Measurements from ENCODE around the gene UBE2F.
"Not testable (repeated sequence)": the region's sequence is repeated elsewhere in the genome, so short reads cannot be mapped to it uniquely, and the experiment has no call there.

Gene UBE2F

GRCh38 chr2:238063414-238064189 is 96.8 kb downstream of the UBE2F start:
- Histone ChIP-seq H3K36me3 (ENCODE audit: control insufficient read depth in 2 of 2, insufficient read depth in 2 of 2, low read length in 2 of 2) (peaks cover 10% of the 10 kb centered on the region in 2 donors), H3K4me1 (ENCODE audit: control insufficient read depth, insufficient read depth, low read length) (peaks cover 16% of the 10 kb centered on the region), H3K27ac (ENCODE audit: low read length) (no peak overlapping the region), H3K9me3 (ENCODE audit: control insufficient read depth in 2 of 2, low read length in 2 of 2) (no peaks in the 10 kb centered on the region), H3K4me3 (ENCODE audit: low read length in 2 of 2) (no peak overlapping the region), H3K9ac (ENCODE audit: low read length in 2 of 2) (no peak overlapping the region), H3K27me3 (ENCODE audit: control insufficient read depth in 1 of 2, insufficient read depth in 2 of 2, low read length in 2 of 2) (no peaks in the 10 kb centered on the region)

GRCh38 chr2:238064376-238064775 is 97.6 kb downstream of the UBE2F start:
- Histone ChIP-seq H3K4me1 (ENCODE audit: control insufficient read depth, insufficient read depth, low read length) (peaks cover 16% of the 10 kb centered on the region), H3K27ac (ENCODE audit: low read length) (no peak overlapping the region), H3K36me3 (ENCODE audit: control insufficient read depth in 2 of 2, insufficient read depth in 2 of 2, low read length in 2 of 2) (peaks cover 13% of the 10 kb centered on the region in 2 donors), H3K4me3 (ENCODE audit: low read length in 2 of 2) (no peak overlapping the region), H3K9ac (ENCODE audit: low read length in 2 of 2) (no peak overlapping the region), H3K27me3 (ENCODE audit: control insufficient read depth in 1 of 2, insufficient read depth in 2 of 2, low read length in 2 of 2) (no peaks in the 10 kb centered on the region), H3K9me3 (ENCODE audit: control insufficient read depth in 2 of 2, low read length in 2 of 2) (no peaks in the 10 kb centered on the region)

GRCh38 chr2:238065071-238065846 is 98.4 kb downstream of the UBE2F start:
- Histone ChIP-seq H3K4me3 (ENCODE audit: low read length in 2 of 2) (no peak overlapping the region), H3K4me1 (ENCODE audit: control insufficient read depth, insufficient read depth, low read length) (peaks cover 8% of the 10 kb centered on the region), H3K27me3 (ENCODE audit: control insufficient read depth in 1 of 2, insufficient read depth in 2 of 2, low read length in 2 of 2) (no peaks in the 10 kb centered on the region), H3K27ac (ENCODE audit: low read length) (no peak overlapping the region), H3K9ac (ENCODE audit: low read length in 2 of 2) (no peak overlapping the region), H3K9me3 (ENCODE audit: control insufficient read depth in 2 of 2, low read length in 2 of 2) (no peaks in the 10 kb centered on the region), H3K36me3 (ENCODE audit: control insufficient read depth in 2 of 2, insufficient read depth in 2 of 2, low read length in 2 of 2) (peaks cover 18% of the 10 kb centered on the region in 2 donors)

- Histone ChIP-seq H3K9me3 (ENCODE audit: control insufficient read depth in 2 of 2, low read length in 2 of 2) (no peaks in the 10 kb centered on the region), H3K4me3 (ENCODE audit: low read length in 2 of 2) (no peak overlapping the region), H3K36me3 (ENCODE audit: control insufficient read depth in 2 of 2, insufficient read depth in 2 of 2, low read length in 2 of 2) (peaks cover 18% of the 10 kb centered on the region in 2 donors), H3K4me1 (ENCODE audit: control insufficient read depth, insufficient read depth, low read length) (peaks cover 5% of the 10 kb centered on the region), H3K27me3 (ENCODE audit: control insufficient read depth in 1 of 2, insufficient read depth in 2 of 2, low read length in 2 of 2) (no peaks in the 10 kb centered on the region), H3K27ac (ENCODE audit: low read length) (no peak overlapping the region), H3K9ac (ENCODE audit: low read length in 2 of 2) (no peak overlapping the region)
Observed at GRCh38 chr2:238066218-238066617, 99.4 kb downstream of the UBE2F start.

- H3K27ac ChIP-seq (ENCODE audit: low read length); H3K4me1 ChIP-seq (ENCODE audit: control insufficient read depth, insufficient read depth, low read length); H3K9me3 ChIP-seq (ENCODE audit: control insufficient read depth in 2 of 2, low read length in 2 of 2); H3K27me3 ChIP-seq (ENCODE audit: control insufficient read depth in 1 of 2, insufficient read depth in 2 of 2, low read length in 2 of 2); H3K4me3 ChIP-seq (ENCODE audit: low read length in 2 of 2); H3K9ac ChIP-seq (ENCODE audit: low read length in 2 of 2): not testable (repeated sequence)
- peaks cover 18 to 21% of the 10 kb centered on the region in 2 donors for H3K36me3 ChIP-seq (ENCODE audit: control insufficient read depth in 2 of 2, insufficient read depth in 2 of 2, low read length in 2 of 2)
Observed at GRCh38 chr2:238066718-238067117, 99.9 kb downstream of the UBE2F start.

GRCh38 chr2:238067939-238068338 is 101.1 kb downstream of the UBE2F start:
- H3K9ac ChIP-seq (ENCODE audit: low read length in 2 of 2), result no peak overlapping the region
- H3K36me3 ChIP-seq (ENCODE audit: control insufficient read depth in 2 of 2, insufficient read depth in 2 of 2, low read length in 2 of 2), result peaks cover 21 to 23% of the 10 kb centered on the region in 2 donors
- H3K4me1 ChIP-seq (ENCODE audit: control insufficient read depth, insufficient read depth, low read length), result no peaks in the 10 kb centered on the region
- no peak overlapping the region for H3K4me3 ChIP-seq (ENCODE audit: low read length in 2 of 2)
- no peaks in the 10 kb centered on the region for H3K27me3 ChIP-seq (ENCODE audit: control insufficient read depth in 1 of 2, insufficient read depth in 2 of 2, low read length in 2 of 2)
- H3K9me3 ChIP-seq (ENCODE audit: control insufficient read depth in 2 of 2, low read length in 2 of 2), result no peaks in the 10 kb centered on the region
- H3K27ac ChIP-seq (ENCODE audit: low read length), result no peak overlapping the region

GRCh38 chr2:238069021-238069709 is 102.4 kb downstream of the UBE2F start:
- no peak overlapping the region for H3K27ac ChIP-seq (ENCODE audit: low read length)
- no peaks in the 10 kb centered on the region for H3K4me1 ChIP-seq (ENCODE audit: control insufficient read depth, insufficient read depth, low read length)
- H3K36me3 ChIP-seq (ENCODE audit: control insufficient read depth in 2 of 2, insufficient read depth in 2 of 2, low read length in 2 of 2), result peaks cover 21 to 23% of the 10 kb centered on the region in 2 donors
- no peaks in the 10 kb centered on the region for H3K27me3 ChIP-seq (ENCODE audit: control insufficient read depth in 1 of 2, insufficient read depth in 2 of 2, low read length in 2 of 2)
- H3K9me3 ChIP-seq (ENCODE audit: control insufficient read depth in 2 of 2, low read length in 2 of 2), result no peaks in the 10 kb centered on the region
- H3K9ac ChIP-seq (ENCODE audit: low read length in 2 of 2), result no peak overlapping the region
- no peak overlapping the region for H3K4me3 ChIP-seq (ENCODE audit: low read length in 2 of 2)

- no peaks in the 10 kb centered on the region for H3K9me3 ChIP-seq (ENCODE audit: control insufficient read depth in 2 of 2, low read length in 2 of 2)
- H3K27me3 ChIP-seq (ENCODE audit: control insufficient read depth in 1 of 2, insufficient read depth in 2 of 2, low read length in 2 of 2), result no peaks in the 10 kb centered on the region
- peaks cover 21 to 23% of the 10 kb centered on the region in 2 donors for H3K36me3 ChIP-seq (ENCODE audit: control insufficient read depth in 2 of 2, insufficient read depth in 2 of 2, low read length in 2 of 2)
- no peak overlapping the region for H3K9ac ChIP-seq (ENCODE audit: low read length in 2 of 2)
- no peaks in the 10 kb centered on the region for H3K4me1 ChIP-seq (ENCODE audit: control insufficient read depth, insufficient read depth, low read length)
- H3K4me3 ChIP-seq (ENCODE audit: low read length in 2 of 2), result no peak overlapping the region
- H3K27ac ChIP-seq (ENCODE audit: low read length), result no peak overlapping the region
Observed at GRCh38 chr2:238069877-238070276, 103.1 kb downstream of the UBE2F start.

- H3K27me3 ChIP-seq (ENCODE audit: control insufficient read depth in 1 of 2, insufficient read depth in 2 of 2, low read length in 2 of 2), result no peaks in the 10 kb centered on the region
- no peak overlapping the region for H3K4me3 ChIP-seq (ENCODE audit: low read length in 2 of 2)
- H3K9me3 ChIP-seq (ENCODE audit: control insufficient read depth in 2 of 2, low read length in 2 of 2), result no peaks in the 10 kb centered on the region
- H3K9ac ChIP-seq (ENCODE audit: low read length in 2 of 2), result no peak overlapping the region
- H3K27ac ChIP-seq (ENCODE audit: low read length), result no peak overlapping the region
- H3K36me3 ChIP-seq (ENCODE audit: control insufficient read depth in 2 of 2, insufficient read depth in 2 of 2, low read length in 2 of 2), result peaks cover 3 to 7% of the 10 kb centered on the region in 2 donors
- H3K4me1 ChIP-seq (ENCODE audit: control insufficient read depth, insufficient read depth, low read length), result no peaks in the 10 kb centered on the region
Observed at GRCh38 chr2:238075397-238075796, 108.6 kb downstream of the UBE2F start.

- H3K4me3 ChIP-seq (ENCODE audit: low read length in 2 of 2), result no peak overlapping the region
- peaks cover 5% of the 10 kb centered on the region in 2 donors for H3K36me3 ChIP-seq (ENCODE audit: control insufficient read depth in 2 of 2, insufficient read depth in 2 of 2, low read length in 2 of 2)
- H3K27ac ChIP-seq (ENCODE audit: low read length), result no peak overlapping the region
- no peak overlapping the region for H3K9ac ChIP-seq (ENCODE audit: low read length in 2 of 2)
- H3K4me1 ChIP-seq (ENCODE audit: control insufficient read depth, insufficient read depth, low read length), result no peaks in the 10 kb centered on the region
- H3K27me3 ChIP-seq (ENCODE audit: control insufficient read depth in 1 of 2, insufficient read depth in 2 of 2, low read length in 2 of 2), result no peaks in the 10 kb centered on the region
- H3K9me3 ChIP-seq (ENCODE audit: control insufficient read depth in 2 of 2, low read length in 2 of 2), result no peaks in the 10 kb centered on the region
Observed at GRCh38 chr2:238077292-238077691, 110.5 kb downstream of the UBE2F start.

Data from stomach smooth muscle (tissue), 2 donors.